ENCODE results near the gene BFSP1.

- TF ChIP-seq CTCF (IDR thresholded peaks at IDR 0.05; ENCODE audit: insufficient read depth, low read depth, low read length) (no peak), EZH2 (IDR thresholded peaks at IDR 0.05; ENCODE audit: insufficient read depth, low read length) (no peak)
Measured at GRCh38 chr20:17488916-17489600, 42.1 kb downstream of the BFSP1 start.

All from astrocyte (in vitro differentiated cells and primary cell).